ENCODE results near the gene RNF181. TPM values are rescaled to one million over a fixed set of nuclear protein-coding genes. Genes with fewer than 3 reads are reported as not detected.

RNF181 gene
- total and polyA plus RNA-seq, 2 of the 13 experiments (the other 11 are each of a cell fraction or from before 2014, with no cell fraction given), result 224 to 578 TPM

- peaks cover 41% of the 10 kb centered on the region for H3K79me2 ChIP-seq (ENCODE audit: insufficient read depth, low read length)
- H3K27ac ChIP-seq (ENCODE audit: extremely low read length, insufficient read depth, low read length), result peak overlapping the region; percentile 57
- no TSS peak for BruUV-seq (replicated peaks)
- POLR2A ChIA-PET, result interaction anchor here (1.5 to 1.9 kb wide), 2 partner anchors 9 to 203 kb away, joined by 3 to 5 read pairs; partner anchors contain the start of genes C2orf68 and SH2D6
- H3K9ac ChIP-seq (ENCODE audit: insufficient read depth, low read depth, low read length), result peak overlapping the region; percentile 6; the same call in 1 of the 2 replicates
- DNase-seq (ENCODE audit: low spot score), result no peak
- peaks cover 32 to 68% of the 10 kb centered on the region in 2 experiments for H3K36me3 ChIP-seq (replicated peaks in 1 of 2; ENCODE audit: control insufficient read depth in 1 of 2, insufficient read depth in 2 of 2, low read length in 2 of 2)
- peak overlapping the region; percentile 35 for H3K4me2 ChIP-seq (ENCODE audit: low read depth, low read length)
- CTCF ChIA-PET (ENCODE audit: low intra/inter-chr PET ratio, low total read pairs), result no interaction called here
- in situ Hi-C loops (cut with HindIII; ENCODE audit: extremely low pct_ligation_motif_present, low pct_unique_long_range_greater_than_20kb), result no loop called here
- peaks cover 10% of the 10 kb centered on the region for H4K20me1 ChIP-seq (ENCODE audit: insufficient read depth, low read length)
- H3K27me3 ChIP-seq (ENCODE audit: control insufficient read depth in 1 of 2, insufficient read depth in 2 of 2, low read length in 2 of 2), result no peaks in the 10 kb centered on the region
- H2AFZ ChIP-seq (ENCODE audit: low read length), result no peak overlapping the region
- FAIRE-seq, result no peak
- no peak overlapping the region; a peak in 1 of 6 replicates for H3K4me3 ChIP-seq (replicated peaks in 1 of 3; ENCODE audit: insufficient read depth in 1 of 3, low read depth in 2 of 3, low read length in 3 of 3)
- peak; percentile 71 for ATAC-seq
- intact Hi-C loops (cut with micrococcal nuclease; ENCODE audit: unreplicated experiment), result no loop called here
- H3K9me3 ChIP-seq (ENCODE audit: low read length), result no peaks in the 10 kb centered on the region
- peaks cover 49% of the 10 kb centered on the region for H3K4me1 ChIP-seq (ENCODE audit: insufficient read depth, low read length)
- 56% methylated on average over 1 of the region's 1 CpG for WGBS (ENCODE audit: low lambda C conversion rate)
- TF ChIP-seq FOXA3 (CRISPR knock-in tag; IDR thresholded peaks at IDR 0.05) (peak; percentile 58; the same call in 1 of the 2 replicates), YY1 (IDR thresholded peaks at IDR 0.05; ENCODE audit: insufficient read depth, insufficient replicate concordance, low read depth, low read length) (no peak), PCBP2 (optimal IDR thresholded peaks at IDR 0.05; ENCODE audit: low read depth, low read length, poor library complexity, severe bottlenecking) (no peak), ARID5B (CRISPR knock-in tag; IDR thresholded peaks at IDR 0.05) (peak; percentile 49; the same call in 1 of the 2 replicates), PAXIP1 (CRISPR knock-in tag; conservative IDR thresholded peaks at IDR 0.05) (peak; percentile 80), MED1 (CRISPR knock-in tag; IDR thresholded peaks at IDR 0.05) (peak; percentile 42; the same call in 1 of the 2 replicates), SAP130 (CRISPR knock-in tag; IDR thresholded peaks at IDR 0.05; ENCODE audit: low read depth) (peak; percentile 47), HMG20B (CRISPR knock-in tag; conservative IDR thresholded peaks at IDR 0.05) (no peak), ZNF362 (CRISPR knock-in tag; IDR thresholded peaks at IDR 0.05; ENCODE audit: borderline replicate concordance) (no peak; the same call in 1 of the 2 replicates), HOXD1 (CRISPR knock-in tag; IDR thresholded peaks at IDR 0.05) (no peak), FOXP1 (IDR thresholded peaks at IDR 0.05) (no peak), FOXP1 (CRISPR knock-in tag; IDR thresholded peaks at IDR 0.05) (peak; percentile 57), EZH2 (conservative IDR thresholded peaks at IDR 0.05; ENCODE audit: low read depth, low read length) (no peak)
- TF ChIP-seq, protein P1, sequence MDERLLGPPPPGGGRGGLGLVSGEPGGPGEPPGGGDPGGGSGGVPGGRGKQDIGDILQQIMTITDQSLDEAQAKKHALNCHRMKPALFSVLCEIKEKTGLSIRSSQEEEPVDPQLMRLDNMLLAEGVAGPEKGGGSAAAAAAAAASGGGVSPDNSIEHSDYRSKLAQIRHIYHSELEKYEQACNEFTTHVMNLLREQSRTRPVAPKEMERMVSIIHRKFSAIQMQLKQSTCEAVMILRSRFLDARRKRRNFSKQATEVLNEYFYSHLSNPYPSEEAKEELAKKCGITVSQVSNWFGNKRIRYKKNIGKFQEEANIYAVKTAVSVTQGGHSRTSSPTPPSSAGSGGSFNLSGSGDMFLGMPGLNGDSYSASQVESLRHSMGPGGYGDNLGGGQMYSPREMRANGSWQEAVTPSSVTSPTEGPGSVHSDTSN (CRISPR knock-in tag; IDR thresholded peaks at IDR 0.05), result 0 out of 2 replicates have a peak, but pooled peaks have one; percentile 22
These were observed 25.8 kb downstream of the RNF181 start for GRCh38 chr2:85621338-85621737.
